ENCODE data around the gene PPP1R7.

Gene PPP1R7

GRCh38 chr2:241198381-241199279, 48.4 kb downstream of the PPP1R7 start:
- no peak for DNase-seq

- DNase-seq: no peak
These were observed 49.0 kb downstream of the PPP1R7 start for GRCh38 chr2:241199286-241199685.

- DNase-seq: no peak
These were observed 49.9 kb downstream of the PPP1R7 start for GRCh38 chr2:241199897-241200821.

GRCh38 chr2:241200822-241201395, 50.6 kb downstream of the PPP1R7 start:
- DNase-seq: no peak

GRCh38 chr2:241201445-241202267, 51.4 kb downstream of the PPP1R7 start:
- no peak for DNase-seq

GRCh38 chr2:241202268-241202585, 52.0 kb downstream of the PPP1R7 start:
- DNase-seq: no peak

GRCh38 chr2:241202681-241203080, 52.4 kb downstream of the PPP1R7 start:
- DNase-seq: no peak

GRCh38 chr2:241203218-241204009, 53.1 kb downstream of the PPP1R7 start:
- DNase-seq: no peak

- DNase-seq: no peak
These were observed 53.7 kb downstream of the PPP1R7 start for GRCh38 chr2:241204010-241204384.

GRCh38 chr2:241204490-241204889, 54.2 kb downstream of the PPP1R7 start:
- no peak for DNase-seq

- DNase-seq: no peak
These were observed 54.8 kb downstream of the PPP1R7 start for GRCh38 chr2:241205086-241205485.

GRCh38 chr2:241207151-241207550, 56.9 kb downstream of the PPP1R7 start:
- no peak for DNase-seq

GRCh38 chr2:241207641-241208040, 57.4 kb downstream of the PPP1R7 start:
- DNase-seq: no peak

- no peak for DNase-seq
These were observed 57.8 kb downstream of the PPP1R7 start for GRCh38 chr2:241208058-241208457.

- no peak for DNase-seq
These were observed 59.0 kb downstream of the PPP1R7 start for GRCh38 chr2:241209271-241209670.

- no peak for DNase-seq
These were observed 61.0 kb downstream of the PPP1R7 start for GRCh38 chr2:241211276-241211675.

- no peak for DNase-seq
These were observed 62.8 kb downstream of the PPP1R7 start for GRCh38 chr2:241213041-241213440.

- DNase-seq: no peak
These were observed 63.3 kb downstream of the PPP1R7 start for GRCh38 chr2:241213567-241213966.

GRCh38 chr2:241214209-241214608, 63.9 kb downstream of the PPP1R7 start:
- DNase-seq: no peak

GRCh38 chr2:241214766-241215165, 64.5 kb downstream of the PPP1R7 start:
- DNase-seq: no peak

GRCh38 chr2:241215421-241215820, 65.2 kb downstream of the PPP1R7 start:
- DNase-seq: no peak
